ENCODE data around the gene AK4.

Gene AK4

DNA sequence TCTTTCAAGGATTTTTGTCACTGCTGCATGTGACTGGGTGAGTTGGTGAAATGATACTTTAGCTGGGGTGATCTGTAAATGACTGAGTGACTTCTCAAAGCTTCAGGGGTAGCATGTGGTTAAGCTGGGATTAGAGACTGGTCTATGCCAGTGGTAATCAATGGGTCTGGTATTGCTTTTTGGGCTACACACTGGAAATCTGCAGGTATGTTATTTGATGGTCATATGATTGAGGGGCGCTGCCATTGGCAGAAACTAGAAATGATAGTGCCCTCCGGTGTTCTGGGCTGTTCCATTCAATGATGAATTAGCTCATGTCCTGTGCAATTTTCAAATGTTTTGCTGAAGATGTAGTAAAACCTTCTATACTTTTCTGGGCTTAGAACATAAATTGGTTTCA is 121.6 kb downstream of the AK4 start:
- no peak for DNase-seq (ENCODE audit: low read depth in 1 of 2, low spot score in 1 of 2)

DNA sequence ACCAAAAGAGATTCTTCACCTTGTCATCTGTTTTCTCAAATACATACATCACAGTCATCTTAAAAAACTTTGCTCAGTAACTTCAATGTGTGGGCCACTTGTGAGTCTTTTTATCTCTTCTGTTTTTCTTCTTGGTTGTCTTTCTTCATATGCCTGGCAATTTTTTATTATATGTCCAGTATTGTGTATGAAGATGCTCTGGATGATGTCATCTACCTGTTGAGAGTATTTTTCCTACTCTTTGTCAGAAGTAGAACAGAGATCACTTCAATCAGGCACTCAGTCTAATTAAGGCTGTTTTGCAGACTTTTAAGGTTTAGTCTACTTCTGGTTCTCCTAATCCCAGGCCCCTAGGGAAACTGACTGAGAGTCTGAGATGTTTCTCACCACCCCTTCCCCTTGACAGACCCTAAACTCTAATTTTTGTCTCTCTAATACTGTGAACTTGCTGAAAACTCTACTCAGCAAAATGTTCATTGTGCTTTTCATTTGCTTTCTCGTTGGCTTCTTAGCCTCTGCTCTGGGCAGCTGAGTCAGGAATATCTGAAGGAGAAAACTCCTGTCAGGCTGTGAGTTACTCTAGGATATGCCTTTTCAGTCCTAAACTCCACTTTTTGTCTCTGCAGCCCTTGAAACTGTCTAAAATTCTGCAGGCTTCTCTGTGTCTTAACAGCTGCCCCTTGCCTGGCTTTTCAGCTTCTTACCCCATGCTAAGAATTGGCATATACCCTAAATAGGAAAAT is 128.4 kb downstream of the AK4 start:
- no peak for DNase-seq (ENCODE audit: low read depth in 1 of 2, low spot score in 1 of 2)

DNA sequence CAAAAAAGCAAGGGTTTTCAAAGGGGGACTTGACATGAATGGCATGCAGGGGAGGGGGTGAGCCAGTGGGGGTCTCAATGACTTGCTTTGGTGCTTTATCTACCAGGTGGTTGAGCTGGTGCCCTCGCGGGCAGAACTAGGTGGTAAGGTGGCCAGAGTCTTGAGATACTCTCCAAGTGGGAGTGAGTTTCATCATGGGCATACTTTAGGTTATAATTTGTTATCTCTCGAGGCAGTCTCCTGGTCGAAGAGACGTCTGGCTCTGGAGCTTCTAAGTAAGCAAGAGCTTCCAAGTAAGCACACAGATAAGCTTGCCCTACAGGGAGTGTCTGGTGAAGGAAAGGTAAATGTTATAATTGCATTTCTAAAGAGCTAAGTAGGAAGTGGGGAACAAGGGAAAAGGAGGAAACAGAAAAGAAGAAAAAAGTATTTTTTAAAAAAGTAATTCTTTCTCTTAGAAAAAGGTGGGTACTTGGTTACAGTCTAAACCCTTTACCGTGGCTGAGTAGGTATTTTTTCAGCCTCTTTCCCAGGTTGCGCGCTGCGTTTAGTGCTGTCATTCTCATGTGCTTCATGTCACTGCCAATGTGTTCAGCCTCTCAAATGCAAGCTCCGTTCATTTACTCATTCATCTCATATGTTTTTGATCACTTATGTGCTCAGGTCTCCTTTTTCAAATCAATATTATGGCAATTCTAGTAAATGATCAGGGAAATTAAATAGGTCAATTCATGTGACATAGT is 129.8 kb downstream of the AK4 start:
- DNase-seq (ENCODE audit: low read depth in 1 of 2, low spot score in 1 of 2): no peak

DNA sequence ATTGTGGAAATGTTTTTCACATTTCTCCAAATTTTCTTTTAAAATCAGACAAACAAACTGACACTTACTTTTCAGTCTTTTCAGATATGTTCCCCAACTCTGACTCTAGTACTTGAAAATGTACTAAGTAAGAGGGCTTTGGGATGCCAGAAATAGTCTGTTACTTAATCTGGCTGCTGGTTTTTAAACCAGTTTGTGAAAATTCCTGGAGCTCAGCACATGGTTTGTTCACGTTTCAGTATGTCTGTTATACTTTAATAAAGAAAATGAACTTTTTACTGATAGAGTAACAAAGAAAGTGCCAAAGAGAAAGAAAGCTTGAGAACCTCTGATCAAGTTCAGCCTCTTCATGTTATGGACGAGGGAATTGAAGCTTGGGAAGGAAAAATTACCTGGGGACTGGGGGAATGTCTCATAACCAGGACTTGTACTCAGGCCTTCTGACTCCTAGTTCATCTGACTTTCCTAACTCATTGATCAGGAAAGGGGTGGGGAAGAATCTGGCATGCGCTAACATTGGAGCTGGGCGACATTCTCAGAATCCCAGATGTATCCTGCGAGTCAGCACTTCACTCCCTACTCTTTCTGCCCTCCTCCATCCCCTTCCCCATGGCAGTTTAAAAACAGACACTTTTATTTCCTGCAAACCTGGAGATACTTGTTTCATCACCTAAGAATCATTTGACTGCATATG is 130.5 kb downstream of the AK4 start:
- DNase-seq (ENCODE audit: low read depth in 1 of 2, low spot score in 1 of 2): no peak

DNA sequence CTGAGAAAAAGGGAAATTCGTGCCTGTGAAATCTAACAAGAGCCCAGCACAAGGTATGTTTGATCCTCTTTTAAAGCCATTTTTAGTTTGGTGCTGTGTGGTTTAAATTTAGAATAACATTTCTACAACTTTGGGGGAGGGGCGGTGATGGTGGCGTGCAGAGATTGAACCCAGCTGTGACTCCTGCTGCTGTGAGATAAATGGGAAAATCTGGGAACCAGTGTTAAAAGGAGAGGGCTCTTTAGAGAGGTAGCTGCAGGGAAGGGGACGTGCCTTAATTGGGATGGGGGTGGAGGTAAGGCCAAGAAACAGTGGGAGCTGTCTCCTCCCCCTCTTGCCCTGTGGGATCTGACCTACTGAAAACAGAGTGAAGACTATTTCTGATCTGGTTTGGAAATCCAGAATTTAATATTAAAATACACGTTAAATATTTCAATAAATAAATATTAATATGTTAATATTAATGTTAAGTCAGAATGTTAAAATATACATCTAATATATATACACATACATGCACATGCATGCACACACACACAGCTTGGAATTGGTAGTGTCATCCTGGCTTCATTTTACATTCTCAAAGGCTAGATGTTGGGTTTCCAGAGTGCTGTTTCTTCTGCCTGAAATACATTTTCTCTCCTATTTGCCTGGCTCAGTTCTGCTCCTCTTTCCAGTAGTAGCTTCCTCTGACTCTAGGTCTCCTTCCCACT is 131.2 kb downstream of the AK4 start:
- DNase-seq (ENCODE audit: low read depth in 1 of 2, low spot score in 1 of 2): no peak

Data from activated T-helper 1 cell treated with anti-CD3 and anti-CD28 coated beads, Interleukin-2, amount 50 U/mL, for 16 hours (primary cell).